ENCODE measurements around the gene ADAMTS20.

ADAMTS20 gene

DNA sequence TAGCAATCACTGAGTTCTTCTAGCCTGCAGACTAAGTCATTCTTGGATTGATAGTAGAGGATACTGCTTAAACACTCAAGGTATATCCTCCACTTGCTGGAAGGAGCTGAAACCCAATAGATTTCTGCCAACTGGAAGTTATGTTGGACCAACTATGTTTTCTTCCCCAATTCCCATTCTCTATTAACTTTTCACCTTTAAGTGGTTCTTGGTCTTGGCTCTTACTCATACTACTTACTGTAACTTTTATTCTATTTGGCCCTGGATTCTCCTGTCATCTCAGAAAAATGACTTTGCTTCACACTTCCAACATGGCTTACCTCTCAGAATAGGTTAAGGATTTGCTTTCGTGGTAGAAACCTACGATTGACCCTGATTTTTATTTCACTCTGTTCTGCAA, 244.9 kb downstream of the ADAMTS20 start:
- no peak for DNase-seq

DNA sequence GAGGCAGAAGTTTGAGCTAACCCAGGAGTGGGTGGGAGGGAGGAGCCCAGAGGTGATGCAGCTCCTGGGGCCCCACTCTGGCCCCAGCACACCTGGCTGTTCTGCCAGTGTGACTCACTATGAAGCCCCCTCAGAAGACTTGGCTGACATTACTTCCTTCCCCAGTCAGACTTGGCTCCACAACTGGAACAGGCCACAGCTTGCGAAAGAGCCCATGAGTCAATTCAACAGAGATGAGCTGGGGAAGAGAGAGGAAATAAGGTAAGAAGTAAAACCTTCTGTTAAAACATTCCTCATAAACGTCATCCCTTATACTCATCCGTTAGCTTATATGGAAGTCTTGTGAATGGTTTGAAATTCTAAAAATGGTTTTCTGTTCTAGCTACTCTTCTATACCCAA, 245.9 kb downstream of the ADAMTS20 start:
- DNase-seq: no peak

DNA sequence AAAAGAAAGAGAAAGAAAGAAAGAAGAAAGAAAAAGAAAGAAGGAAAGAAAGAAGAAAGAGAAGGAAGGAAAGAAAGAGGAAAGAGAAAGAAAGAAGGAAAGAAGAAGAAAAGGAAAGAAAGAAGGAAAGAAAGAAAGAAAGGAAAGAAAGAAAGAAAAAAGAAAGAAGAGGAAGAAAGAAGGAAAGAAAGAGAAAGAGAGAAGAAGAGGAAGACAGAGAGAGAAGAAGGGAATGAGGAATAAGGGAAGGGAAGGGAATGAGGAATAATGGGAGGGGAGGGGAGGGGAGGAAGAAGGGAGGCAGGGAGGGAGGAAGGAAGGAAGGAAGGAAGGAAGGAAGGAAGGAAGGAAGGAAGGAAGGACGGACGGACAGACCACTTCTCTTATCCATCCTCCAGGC, 246.9 kb downstream of the ADAMTS20 start:
- no peak for DNase-seq

Data from eye (tissue), 1 donor.